HG02623 (cell line): Measurements from ENCODE around the gene ANKRD50.

Source experiments
- ATAC-seq: cut with Tn5 transposase; IDR thresholded peaks from one replicate; pipeline ENCODE4 v1.9.1; 2021; ENCODE audit warnings: moderate library complexity; ENCODE audit not compliant: unreplicated experiment

ANKRD50 gene

DNA sequence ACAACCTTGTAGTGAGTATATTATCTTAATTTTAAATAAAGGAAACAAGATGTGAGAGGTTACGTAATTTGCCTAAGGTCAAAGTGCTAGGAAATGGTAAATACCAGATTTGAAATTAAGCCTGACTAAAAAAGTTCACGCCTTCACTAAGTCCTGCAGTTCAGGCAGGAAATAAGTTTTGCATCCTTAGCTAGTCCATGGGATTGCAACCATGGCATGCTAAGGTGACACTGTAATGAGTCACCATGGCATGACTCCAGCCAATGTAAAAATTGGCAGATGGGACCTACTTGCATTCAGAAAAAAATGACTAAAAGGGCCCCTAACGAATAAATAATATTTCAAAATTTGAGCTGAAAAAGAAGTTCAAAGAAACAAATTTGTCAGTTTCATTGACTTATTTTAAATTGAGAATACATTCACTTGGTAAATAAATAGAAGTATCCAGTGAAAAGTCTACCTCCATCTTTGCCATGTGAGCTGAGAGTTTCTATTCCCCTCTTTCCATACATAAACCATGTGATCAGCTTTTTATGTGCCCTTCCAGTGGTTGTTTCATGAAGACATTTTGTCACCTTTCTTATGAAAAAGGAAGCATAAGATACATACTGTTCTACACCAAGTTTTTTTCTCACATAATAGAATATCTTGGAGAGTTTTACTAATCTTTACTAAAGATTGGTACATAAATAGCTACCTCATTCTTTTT lies 72.4 kb downstream of the ANKRD50 start:
- ATAC-seq = no peak

DNA sequence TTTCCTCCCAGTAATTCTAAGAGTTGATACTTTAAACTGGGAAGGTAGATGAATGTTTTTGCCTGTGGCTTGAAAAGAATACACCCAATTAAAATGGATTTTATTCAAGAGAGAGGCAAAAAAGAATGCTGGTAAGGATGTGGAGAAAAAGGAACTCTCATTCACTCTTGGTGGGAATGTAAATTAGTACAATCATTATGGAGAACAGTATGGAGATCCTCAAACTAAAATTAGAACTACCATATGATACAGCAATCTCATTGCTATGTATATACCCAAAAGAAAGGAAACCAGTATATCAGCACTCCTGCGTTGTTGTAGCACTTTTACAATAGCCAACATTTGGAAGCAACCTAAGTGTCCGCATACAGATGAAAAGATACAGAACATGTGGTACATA lies 75.2 kb downstream of the ANKRD50 start:
- ATAC-seq = no peak

DNA sequence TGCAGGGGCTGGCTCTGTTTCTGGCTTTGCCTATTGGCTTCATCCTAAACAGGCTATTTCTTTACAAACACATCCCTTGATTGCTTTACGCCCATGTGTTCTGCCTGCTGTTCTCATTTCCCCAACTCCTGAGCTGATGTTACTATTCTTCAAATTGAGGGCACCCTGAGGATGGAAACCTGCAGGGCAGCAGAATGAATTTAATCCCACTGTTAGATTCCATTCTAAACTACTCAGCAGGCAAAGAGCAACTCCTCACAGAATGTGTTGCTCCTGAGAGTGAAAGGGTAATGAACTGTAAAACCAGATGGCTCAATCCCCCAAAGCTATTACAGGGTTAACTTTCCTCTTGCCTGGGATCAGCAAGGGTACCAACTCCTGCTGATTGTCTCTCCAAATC lies 75.7 kb downstream of the ANKRD50 start:
- no peak for ATAC-seq

DNA sequence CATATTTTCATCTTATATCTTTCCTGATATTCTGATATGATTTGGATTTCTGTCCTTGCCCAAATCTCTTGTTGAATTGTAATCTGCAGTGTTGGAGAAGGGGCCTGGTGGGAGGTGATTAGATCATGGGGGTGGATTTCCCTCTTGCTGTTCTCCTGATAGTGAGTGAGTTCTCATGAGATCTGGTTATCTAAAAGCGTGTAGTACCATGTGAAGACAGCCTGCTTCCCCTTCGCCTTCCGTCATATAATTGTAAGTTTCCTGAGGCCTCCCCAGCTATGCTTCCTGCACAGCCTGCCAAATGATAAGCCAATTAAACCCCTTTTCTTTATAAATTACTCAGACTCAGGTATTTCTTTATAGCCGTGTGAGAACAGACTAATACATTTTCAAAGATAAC lies 77.2 kb downstream of the ANKRD50 start:
- no peak for ATAC-seq

DNA sequence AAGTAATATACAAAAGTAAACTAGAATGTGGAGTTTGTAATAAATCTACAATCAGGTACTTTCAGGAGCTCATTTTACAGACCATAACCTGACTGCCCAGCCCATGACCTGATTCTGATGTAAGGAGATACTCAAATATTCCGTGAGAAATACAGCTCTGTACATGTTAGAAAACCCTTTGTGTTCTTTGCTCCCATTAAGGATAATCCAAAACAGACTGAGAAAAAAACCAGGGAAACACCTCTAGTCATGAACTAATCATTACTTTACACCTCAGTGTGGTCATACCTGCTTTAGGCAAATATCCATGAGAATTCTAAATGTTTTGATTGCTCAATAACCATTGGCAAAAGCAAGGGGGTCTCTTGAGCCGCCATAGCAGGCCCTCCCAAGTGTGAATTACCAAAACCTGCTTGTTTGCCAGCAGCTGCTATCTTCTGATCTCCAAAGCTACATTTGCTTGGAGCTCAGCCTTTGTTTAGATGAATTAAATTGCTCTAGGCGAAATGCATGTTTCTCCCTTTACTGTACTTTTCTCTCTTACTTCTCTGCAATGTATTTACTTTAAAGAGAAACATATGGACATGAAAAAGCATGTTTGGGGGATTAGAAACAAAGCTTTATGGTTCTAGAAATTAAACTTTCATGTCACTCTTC lies 79.1 kb downstream of the ANKRD50 start:
- no peak for ATAC-seq

DNA sequence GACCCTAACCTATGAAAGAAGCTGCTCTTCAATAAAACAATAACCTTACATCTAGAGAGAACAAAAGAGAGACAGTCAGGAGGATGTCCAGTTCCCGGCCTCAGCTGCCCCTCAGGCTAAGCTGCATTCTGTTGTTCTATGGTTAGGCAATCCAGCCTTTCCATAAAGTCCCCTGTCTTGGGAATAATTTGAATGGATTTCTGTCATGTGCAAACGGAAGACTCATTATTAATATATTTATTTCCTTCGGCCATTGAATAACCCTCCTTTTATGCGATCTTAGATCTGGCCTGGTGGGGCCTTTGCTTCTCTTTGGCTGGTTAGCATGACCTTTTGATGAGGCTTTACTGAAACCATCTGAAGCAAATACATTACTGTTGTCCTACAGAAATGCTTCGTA lies 80.1 kb downstream of the ANKRD50 start:
- no peak for ATAC-seq

DNA sequence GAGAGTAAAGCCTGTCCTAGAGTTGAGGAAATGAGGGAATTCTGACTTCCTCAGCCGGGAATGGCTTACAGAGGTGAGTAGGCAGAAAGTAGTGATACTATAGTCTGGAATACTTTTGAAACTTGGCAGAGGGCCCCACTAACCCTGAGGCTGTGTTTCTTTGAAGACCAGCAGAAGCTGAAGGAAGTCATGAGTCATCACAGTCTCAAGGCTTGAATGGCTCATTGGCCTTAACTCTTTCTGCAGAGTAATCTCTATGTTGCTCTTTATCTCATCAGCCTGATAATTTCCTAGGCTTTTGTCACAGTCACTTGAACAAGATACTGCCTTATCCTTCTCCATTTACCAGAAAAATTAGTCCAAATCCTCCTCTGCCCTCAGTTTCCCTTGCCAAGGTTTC lies 80.8 kb downstream of the ANKRD50 start:
- ATAC-seq = peak; percentile 85

DNA sequence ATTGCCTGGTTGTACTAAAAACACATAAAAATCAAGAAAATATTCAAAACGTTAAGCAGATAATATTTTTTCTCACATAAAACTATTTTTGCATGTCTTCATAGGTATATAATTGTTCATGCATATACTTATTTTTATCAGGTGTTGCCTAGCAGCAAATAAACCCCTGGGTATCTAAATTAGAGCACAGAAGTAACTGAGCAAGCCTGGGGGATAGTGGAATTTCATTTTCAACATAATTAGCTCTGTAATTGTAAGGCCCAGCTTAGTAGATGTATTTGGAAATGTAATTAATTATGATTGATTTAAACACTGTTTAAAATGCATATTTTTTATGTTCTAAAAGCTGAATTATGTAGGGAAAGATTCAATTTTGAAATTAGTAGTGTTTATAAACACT lies 82.9 kb downstream of the ANKRD50 start:
- ATAC-seq = no peak
